ENCODE results near the gene PRDM4. TPM values are rescaled to one million over a fixed set of nuclear protein-coding genes. Genes with fewer than 3 reads are reported as not detected.

Gene PRDM4
- total and polyA plus RNA-seq, 2 of the 4 experiments (the other 2 are of a cell fraction), result 20.1 to 26.7 TPM

DNA sequence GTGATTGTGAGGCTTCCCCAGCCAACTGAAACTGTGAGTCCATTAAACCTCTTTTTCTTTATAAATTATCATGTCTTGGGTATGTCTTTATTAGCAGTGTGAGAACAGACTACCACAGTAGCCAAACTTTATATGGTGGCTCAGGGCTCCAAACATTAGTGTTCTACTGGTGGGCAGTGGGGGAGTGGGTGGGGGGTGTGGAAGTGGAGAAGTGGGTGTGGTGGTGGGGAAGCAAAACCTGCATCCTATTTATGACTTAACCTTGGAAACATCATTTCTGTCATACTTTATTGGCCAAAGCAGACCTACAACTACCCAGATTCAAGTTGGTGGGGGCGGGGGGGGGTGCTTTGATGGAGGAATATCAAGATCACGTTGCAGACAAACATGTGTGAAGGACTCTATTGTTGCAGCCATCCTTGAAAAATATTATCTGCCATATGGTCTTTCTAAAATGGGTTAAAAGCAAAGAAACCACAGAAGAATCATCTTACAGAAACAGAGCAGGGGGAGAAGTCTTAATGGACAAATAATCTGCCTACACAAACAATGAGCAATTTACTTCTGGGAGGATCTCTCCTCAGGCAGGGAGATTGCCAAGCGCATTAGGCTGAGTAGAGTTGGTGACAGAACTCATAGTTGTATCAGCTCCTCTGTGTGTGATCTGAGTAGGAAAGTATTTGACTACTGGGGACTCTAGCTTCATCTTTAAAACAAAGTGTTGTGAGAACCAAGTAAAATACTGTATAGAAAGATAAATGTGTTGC is 76.7 kb downstream of the PRDM4 start:
- Histone ChIP-seq H2BK15ac (ENCODE audit: low read depth, low read length) (no peak overlapping the region), H4K5ac (ENCODE audit: low read depth, low read length) (peak overlapping the region; percentile 65), H3K23ac (ENCODE audit: low read depth, low read length) (no peak overlapping the region), H3K18ac (ENCODE audit: low read depth, low read length) (no peak overlapping the region), H4K20me1 (ENCODE audit: insufficient read depth, low read length) (no peaks in the 10 kb centered on the region), H3K79me1 (ENCODE audit: low read depth in 1 of 2, low read length in 2 of 2) (peaks cover 0 to 25% of the 10 kb centered on the region in 2 experiments; a peak in 2 of 4 replicates), H3K36me3 (ENCODE audit: control insufficient read depth, insufficient read depth, low read length) (peaks cover 4% of the 10 kb centered on the region), H4K91ac (ENCODE audit: insufficient read depth, low read depth, low read length) (no peak overlapping the region), H3K4me1 (ENCODE audit: control insufficient read depth, insufficient read depth, low read length) (0 out of 2 replicates have a peak, but pooled peaks cover 2% of the 10 kb centered on the region), H3K9ac (ENCODE audit: low read depth, low read length) (no peak overlapping the region), H4K8ac (ENCODE audit: low read depth in 2 of 2, low read length in 2 of 2) (peak overlapping the region; percentile 88 to 96), H2BK120ac (ENCODE audit: low read depth, low read length) (no peak overlapping the region), H2AFZ (replicated peaks; ENCODE audit: low read length, poor library complexity) (peak overlapping the region; percentile 85), H3K27ac (ENCODE audit: insufficient read depth, low read length) (no peak overlapping the region), H3K4me2 (ENCODE audit: low read depth, low read length) (no peak overlapping the region), H2AK9ac (replicated peaks; ENCODE audit: low read depth, low read length, poor library complexity) (peak overlapping the region; percentile 38), H3K9me1 (ENCODE audit: insufficient read depth, low read length) (peaks cover 5% of the 10 kb centered on the region), H2AK5ac (ENCODE audit: low read depth, low read length) (no peak overlapping the region), H3K4me3 (ENCODE audit: insufficient read depth, low read depth, low read length) (no peak overlapping the region), H3K27me3 (ENCODE audit: control insufficient read depth, insufficient read depth, low read length) (peaks cover 9% of the 10 kb centered on the region), H3K4ac (ENCODE audit: low read depth, low read length) (peak overlapping the region; percentile 89; the same call in 1 of the 2 replicates), H2BK20ac (ENCODE audit: low read depth, low read length) (no peak overlapping the region), H2BK5ac (ENCODE audit: low read depth, low read length, poor library complexity, severe bottlenecking) (no peak overlapping the region), H3K14ac (replicated peaks; ENCODE audit: low read depth, low read length) (no peak overlapping the region), H3K9me3 (ENCODE audit: control insufficient read depth, insufficient read depth, low read length) (no peaks in the 10 kb centered on the region), H3K56ac (ENCODE audit: extremely low read depth, insufficient read depth, low read length) (no peak overlapping the region)
- no TSS peak for BruUV-seq (replicated peaks)
- no peak for ATAC-seq (ENCODE audit: low read depth)
- no CpG with 5 or more reads among the region's 3 CpGs for WGBS, 2 experiments (ENCODE audit: extremely low coverage in 2 of 2, insufficient read length in 1 of 2)
- in situ Hi-C loops (cut with MboI; ENCODE audit: low sequenced_read_pairs) (loop anchor here (25.0 kb wide), 1 partner anchor 828 kb away; the partner anchor contains the start of gene FICD), intact Hi-C loops (cut with micrococcal nuclease) (no loop called here), dilution Hi-C loops (cut with HindIII; ENCODE audit: low sequenced_read_pairs, unreplicated experiment) (no loop called here)
- CTCF ChIA-PET, result interaction anchor here (0.6 to 1.0 kb wide), 4 partner anchors 10 to 680 kb away, joined by 3 to 6 read pairs (median 4); no protein-coding TSS in a partner anchor
- POLR2A ChIA-PET (ENCODE audit: unreplicated experiment), result no interaction called here
- DNase-seq, result peak; percentile 60
- TF ChIP-seq FOS (IDR thresholded peaks at IDR 0.05; ENCODE audit: low read depth, low read length) (no peak), MXI1 (IDR thresholded peaks at IDR 0.05; ENCODE audit: borderline replicate concordance, low read depth, low read length) (no peak), MAZ (IDR thresholded peaks at IDR 0.05; ENCODE audit: borderline replicate concordance, low read depth, low read length) (no peak), BHLHE40 (IDR thresholded peaks at IDR 0.05; ENCODE audit: low read depth, low read length) (no peak), SMC3 (IDR thresholded peaks at IDR 0.05; ENCODE audit: low read depth, low read length) (no peak), RAD21 (IDR thresholded peaks at IDR 0.05; ENCODE audit: low read length) (no peak), CEBPB (IDR thresholded peaks at IDR 0.05; ENCODE audit: low read depth, low read length) (no peak), CHD1 (IDR thresholded peaks at IDR 0.05; ENCODE audit: low read depth, low read length) (no peak), POLR2A (IDR thresholded peaks at IDR 0.05; ENCODE audit: low read depth, low read length) (no peak), MAFK (IDR thresholded peaks at IDR 0.05; ENCODE audit: low read depth, low read length) (no peak), NFE2L2 (IDR thresholded peaks at IDR 0.05; ENCODE audit: low read depth, low read length) (no peak), RFX5 (IDR thresholded peaks at IDR 0.05; ENCODE audit: low read depth, low read length) (no peak)
- TF ChIP-seq, protein P1, sequence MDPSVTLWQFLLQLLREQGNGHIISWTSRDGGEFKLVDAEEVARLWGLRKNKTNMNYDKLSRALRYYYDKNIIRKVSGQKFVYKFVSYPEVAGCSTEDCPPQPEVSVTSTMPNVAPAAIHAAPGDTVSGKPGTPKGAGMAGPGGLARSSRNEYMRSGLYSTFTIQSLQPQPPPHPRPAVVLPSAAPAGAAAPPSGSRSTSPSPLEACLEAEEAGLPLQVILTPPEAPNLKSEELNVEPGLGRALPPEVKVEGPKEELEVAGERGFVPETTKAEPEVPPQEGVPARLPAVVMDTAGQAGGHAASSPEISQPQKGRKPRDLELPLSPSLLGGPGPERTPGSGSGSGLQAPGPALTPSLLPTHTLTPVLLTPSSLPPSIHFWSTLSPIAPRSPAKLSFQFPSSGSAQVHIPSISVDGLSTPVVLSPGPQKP (IDR thresholded peaks at IDR 0.05; ENCODE audit: borderline replicate concordance, low read depth, low read length), result no peak
- TF ChIP-seq, protein P2, sequence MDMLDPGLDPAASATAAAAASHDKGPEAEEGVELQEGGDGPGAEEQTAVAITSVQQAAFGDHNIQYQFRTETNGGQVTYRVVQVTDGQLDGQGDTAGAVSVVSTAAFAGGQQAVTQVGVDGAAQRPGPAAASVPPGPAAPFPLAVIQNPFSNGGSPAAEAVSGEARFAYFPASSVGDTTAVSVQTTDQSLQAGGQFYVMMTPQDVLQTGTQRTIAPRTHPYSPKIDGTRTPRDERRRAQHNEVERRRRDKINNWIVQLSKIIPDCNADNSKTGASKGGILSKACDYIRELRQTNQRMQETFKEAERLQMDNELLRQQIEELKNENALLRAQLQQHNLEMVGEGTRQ (IDR thresholded peaks at IDR 0.05; ENCODE audit: low read depth, low read length), result no peak
- TF ChIP-seq, protein P3, sequence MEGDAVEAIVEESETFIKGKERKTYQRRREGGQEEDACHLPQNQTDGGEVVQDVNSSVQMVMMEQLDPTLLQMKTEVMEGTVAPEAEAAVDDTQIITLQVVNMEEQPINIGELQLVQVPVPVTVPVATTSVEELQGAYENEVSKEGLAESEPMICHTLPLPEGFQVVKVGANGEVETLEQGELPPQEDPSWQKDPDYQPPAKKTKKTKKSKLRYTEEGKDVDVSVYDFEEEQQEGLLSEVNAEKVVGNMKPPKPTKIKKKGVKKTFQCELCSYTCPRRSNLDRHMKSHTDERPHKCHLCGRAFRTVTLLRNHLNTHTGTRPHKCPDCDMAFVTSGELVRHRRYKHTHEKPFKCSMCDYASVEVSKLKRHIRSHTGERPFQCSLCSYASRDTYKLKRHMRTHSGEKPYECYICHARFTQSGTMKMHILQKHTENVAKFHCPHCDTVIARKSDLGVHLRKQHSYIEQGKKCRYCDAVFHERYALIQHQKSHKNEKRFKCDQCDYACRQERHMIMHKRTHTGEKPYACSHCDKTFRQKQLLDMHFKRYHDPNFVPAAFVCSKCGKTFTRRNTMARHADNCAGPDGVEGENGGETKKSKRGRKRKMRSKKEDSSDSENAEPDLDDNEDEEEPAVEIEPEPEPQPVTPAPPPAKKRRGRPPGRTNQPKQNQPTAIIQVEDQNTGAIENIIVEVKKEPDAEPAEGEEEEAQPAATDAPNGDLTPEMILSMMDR (conservative IDR thresholded peaks at IDR 0.05; ENCODE audit: low read depth, low read length), result no peak
